COLO668 (cell line): ENCODE measurements around the gene METTL3.
A peak's percentile ranks its signal among the peaks of the same experiment; 100 is the strongest.

Source experiments
- DNase-seq: peaks from one replicate; lab custom pipeline; 2025; ENCODE audit not compliant: unreplicated experiment; lab: John Stamatoyannopoulos, UW

The METTL3 gene

DNA sequence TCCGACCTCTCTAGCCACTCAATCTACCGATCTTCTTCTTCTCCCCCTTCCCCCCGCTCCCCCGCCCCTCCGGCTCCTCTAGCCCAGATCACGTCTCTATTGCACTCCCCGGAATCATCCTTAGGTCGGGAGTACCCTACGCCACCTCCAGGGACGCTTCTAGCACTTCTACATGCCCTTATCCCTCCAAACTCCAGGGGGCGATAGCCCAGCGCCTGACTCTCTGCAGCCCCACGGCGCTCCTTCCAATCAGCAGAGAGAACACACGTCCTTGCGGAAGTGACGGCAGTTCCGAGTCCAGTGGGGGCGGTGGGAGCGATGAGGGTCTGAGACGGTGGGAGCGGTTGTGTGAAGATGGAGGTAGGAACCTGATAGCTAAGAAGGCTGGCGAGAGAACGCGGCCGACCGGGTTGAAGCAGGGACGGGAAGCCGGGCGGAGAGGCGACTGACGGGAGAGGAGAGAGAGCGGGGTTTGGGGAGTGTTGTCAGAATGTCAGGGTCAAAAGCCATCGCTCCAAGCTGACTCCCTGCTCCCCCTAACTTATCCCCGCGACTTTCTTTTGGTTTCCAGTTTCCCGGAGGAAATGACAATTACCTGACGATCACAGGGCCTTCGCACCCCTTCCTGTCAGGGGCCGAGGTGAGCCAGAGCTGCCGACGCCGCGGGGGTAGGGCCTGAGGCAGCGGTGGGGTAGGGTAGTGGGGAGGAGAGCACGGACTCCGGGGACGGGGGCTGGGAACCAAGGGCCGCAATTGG, 34.0 kb downstream of the METTL3 start, which contains the start of the genes RAB2B and TOX4:
RAB2B (minus strand) TSS at position 35 of the 757 bp plus-strand sequence. CDS start 87 bp downstream, outside the sequence.
TOX4 (plus strand) TSS at position 271 of the 757 bp plus-strand sequence; CDS start at position 355, 84 bp downstream.
- DNase-seq = peak; percentile 97

DNA sequence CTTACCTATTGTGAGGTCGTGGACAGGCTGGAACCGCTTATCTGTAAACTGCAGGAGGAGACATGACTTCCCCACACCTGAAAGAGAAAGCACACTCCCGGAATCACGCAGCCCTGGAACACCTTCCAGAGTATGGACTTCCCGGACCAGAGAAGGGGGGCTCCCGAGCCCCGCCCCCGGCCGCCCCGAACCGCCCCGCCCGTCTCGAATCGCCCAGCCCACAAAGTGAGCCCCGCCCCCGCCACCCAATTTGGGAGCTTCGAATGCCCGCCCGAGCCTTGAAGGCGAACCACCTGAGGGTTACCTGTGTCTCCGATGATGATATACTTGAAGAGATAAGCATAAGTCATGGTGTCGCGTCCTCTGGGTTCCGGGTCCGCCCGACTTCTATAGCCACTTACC, 34.6 kb downstream of the METTL3 start:
- peak; percentile 93 for DNase-seq

DNA sequence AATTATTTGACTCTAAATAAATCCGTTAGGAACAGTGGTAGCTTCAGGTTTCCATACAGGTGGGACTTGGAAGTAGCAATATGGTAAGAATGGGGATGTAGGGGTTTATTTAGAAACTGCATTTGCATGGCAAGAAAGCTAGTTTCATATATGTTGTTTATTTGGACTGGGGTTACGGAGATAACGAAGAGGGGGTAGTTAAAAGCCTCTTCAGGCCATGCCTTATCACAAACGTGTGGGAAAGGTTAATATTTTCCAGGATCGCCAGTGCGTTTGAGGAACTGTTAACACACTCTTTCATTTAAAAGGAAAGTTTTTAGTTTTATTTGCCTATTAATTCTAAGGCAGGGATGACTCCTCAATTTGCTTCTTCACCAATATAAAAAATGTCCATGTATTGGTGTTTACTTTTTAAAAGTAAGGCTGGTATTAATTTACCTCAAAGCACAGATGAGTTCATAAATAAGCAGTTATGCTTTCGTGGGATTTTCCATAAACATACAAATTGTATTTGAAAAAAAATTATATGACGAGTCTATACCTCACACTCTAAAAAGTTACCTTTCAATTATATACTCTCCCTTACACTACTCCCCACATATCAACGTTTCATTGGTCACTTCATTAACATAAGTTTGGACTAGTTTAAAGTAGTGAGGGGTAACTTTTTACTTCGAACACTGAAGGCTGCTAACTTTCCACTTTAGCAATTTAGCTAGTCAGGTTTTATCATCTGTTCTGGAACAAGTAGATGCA, 35.2 kb downstream of the METTL3 start:
- no peak for DNase-seq

DNA sequence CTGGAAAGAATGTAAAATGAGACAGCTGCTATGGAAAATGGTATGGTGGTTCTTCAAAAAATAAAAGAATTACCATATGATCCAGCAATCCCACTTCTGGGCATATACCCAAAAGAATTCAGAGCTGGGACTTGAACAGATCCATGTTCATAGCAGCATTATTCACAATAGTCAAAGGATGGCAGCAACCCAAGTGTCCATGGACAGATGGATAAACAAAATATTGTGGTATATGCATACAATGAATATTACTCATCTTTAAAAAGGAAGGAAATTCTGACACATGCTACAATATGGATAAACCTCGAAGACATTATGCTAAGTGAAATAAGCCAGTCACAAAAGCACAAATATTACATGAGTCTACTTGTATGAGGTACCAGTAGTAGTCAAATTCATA, 43.5 kb downstream of the METTL3 start:
- DNase-seq = no peak

DNA sequence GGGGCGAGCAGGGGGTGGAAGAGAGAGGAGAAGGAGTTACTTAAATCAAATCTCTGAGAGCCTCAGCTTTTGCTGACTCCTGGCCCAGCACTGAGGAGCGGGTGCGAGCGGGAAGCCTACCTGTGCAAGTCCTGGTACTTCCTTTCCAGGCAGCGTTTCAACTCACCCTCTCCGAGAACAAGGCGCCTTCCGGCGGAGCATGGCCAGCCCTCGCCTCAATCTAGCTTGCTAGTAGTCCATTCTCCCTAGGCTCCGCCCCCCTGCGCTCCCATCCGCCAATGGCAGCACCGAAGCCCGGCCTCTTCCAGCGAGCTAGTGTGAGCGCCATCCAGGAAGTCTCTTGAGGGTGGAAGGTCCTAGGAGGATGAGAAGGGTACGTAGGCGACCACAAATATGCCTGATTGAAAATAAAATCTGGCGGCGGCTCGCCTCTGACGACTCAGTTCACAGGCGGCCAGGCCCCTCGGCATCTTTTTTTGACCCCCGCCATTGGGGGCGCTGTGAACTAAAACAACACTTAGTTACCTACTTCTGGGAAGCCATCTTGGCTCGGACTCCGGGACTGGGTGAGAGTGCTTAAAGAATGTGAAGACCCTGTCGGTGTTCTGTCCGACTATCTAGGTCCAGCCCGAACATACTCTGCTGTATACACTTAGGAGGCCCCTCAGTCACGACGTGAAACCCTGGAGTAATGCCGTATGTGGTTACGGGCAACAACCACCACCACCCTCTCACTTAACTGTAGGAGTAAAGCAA, 55.0 kb downstream of the METTL3 start, which contains the start of gene CHD8:
CHD8 (minus strand) TSS at position 212 of the 756 bp plus-strand sequence. CDS start 24,480 bp downstream, outside the sequence.
- DNase-seq = peak; percentile 99

DNA sequence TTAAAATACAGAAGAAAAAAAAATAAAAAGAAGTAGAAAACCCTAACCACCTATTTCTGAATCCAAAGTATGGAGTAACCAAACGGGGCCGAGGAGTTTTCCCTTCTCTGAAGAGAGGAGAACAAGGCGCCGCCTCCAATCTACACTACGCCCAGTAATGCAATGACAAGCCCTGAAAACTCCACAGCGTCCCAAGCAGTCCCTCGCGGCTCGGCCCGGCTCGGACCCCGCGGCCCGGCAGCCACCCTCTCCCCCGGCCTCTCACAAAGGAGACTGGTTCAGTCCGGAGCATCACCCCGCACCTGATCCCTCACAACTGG, 55.6 kb downstream of the METTL3 start:
- DNase-seq = no peak

DNA sequence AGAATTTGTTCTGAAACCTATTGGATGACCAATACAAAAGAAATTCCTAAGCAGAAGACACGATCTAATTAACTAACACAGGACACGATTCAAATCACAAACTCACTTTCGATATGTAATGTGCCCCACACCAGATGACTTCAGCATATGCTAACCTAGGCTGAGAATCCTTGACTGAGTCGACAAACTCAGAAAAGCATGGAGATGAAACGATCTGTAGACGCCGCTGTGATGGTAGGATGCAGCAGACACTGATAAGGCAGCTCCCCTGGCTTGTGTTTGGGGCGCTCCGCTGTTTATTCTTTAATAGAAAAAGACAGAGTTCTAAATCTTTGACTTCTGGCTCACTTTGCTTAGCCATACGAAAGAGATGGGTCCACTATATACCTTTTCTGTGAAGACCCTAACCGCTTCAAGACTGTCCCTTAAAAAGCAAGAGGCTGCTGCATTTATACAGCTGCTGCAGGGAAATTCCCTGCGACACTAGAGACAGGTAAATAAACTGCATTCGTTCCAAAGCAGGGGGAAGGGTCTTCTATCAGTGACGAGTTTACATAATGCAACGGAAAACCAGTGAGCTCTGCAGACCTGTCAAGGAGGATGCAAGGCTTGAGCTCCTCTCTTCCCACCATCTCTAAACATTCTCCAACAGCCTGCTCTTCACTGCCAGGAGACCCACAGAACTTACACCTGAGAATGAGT, 56.1 kb downstream of the METTL3 start:
- DNase-seq = peak; percentile 27

DNA sequence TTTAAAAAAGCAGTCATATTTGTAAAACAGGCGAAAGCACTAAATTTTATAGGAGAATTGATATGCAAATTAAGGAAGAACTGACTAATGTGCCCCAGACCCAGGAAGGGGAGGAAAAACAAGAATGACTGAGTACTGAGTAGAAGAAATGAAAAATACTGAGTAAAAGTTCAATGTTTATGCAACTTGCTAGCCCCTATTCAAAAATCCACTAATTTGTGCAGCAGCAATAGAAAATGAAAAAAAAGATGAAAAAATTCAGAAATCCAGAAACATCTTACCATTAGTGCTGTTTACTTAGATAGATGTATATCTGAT, 61.3 kb downstream of the METTL3 start:
- no peak for DNase-seq
